Measurements from ENCODE around the gene USP53.

USP53 gene

DNA sequence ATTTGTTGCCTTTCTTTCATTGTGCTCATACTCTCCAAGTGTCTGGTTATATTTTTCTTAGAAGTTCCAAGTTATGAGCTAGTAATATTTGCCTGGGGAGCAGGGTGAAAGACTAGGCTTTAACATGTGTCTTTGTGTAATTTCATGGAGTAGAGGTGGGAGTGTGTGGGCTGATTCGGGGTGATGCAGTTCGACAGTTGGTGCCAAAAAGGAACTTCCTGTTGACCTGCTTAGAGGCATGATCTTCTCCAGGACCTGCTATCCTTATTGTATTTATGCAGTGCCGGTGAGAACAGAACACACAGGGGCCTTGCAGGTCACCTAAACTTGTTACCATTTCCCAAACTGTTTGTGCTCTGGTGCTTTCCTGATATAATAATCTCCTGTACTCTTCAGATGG lies 21.2 kb downstream of the USP53 start:
- H3K27me3 ChIP-seq (ENCODE audit: control insufficient read depth in 1 of 2, insufficient read depth in 1 of 2, low read length in 2 of 2): no peaks in the 10 kb centered on the region
- H3K4me3 ChIP-seq (ENCODE audit: insufficient read depth in 1 of 2, low read depth in 1 of 2, low read length in 2 of 2): no peak overlapping the region
- H2AFZ ChIP-seq (ENCODE audit: low read depth, low read length): no peak overlapping the region
- H3K18ac ChIP-seq (ENCODE audit: low read depth in 1 of 2, low read length in 2 of 2): peak overlapping the region in 1 of 2 experiments; percentile 4
- H3K27ac ChIP-seq (ENCODE audit: low read length, poor library complexity, severe bottlenecking): no peak overlapping the region
- H2BK15ac ChIP-seq (ENCODE audit: low read depth, poor library complexity, severe bottlenecking): no peak overlapping the region
- peak overlapping the region; percentile 59 for H3K9ac ChIP-seq (ENCODE audit: low read length)
- WGBS: 32% methylated on average over 3 of the region's 3 CpGs
- no peak overlapping the region for H2AK5ac ChIP-seq (ENCODE audit: low read length, severe bottlenecking)
- no peak overlapping the region for H3K14ac ChIP-seq (ENCODE audit: low read length in 2 of 2)
- H2BK5ac ChIP-seq (ENCODE audit: low read depth, low read length, poor library complexity, severe bottlenecking): no peak overlapping the region
- no peak overlapping the region for H2BK12ac ChIP-seq (ENCODE audit: low read length in 2 of 2)
- H4K91ac ChIP-seq (ENCODE audit: low read length): no peak overlapping the region
- H3K36me3 ChIP-seq (ENCODE audit: control insufficient read depth in 1 of 2, insufficient read depth in 2 of 2, low read depth in 1 of 2, low read length in 2 of 2): peaks cover 4 to 96% of the 10 kb centered on the region in 2 experiments
- H3K4me2 ChIP-seq (ENCODE audit: low read length, poor library complexity, severe bottlenecking): no peak overlapping the region
- H3K79me1 ChIP-seq (replicated peaks; ENCODE audit: low read length, poor library complexity, severe bottlenecking): peaks cover 28% of the 10 kb centered on the region
- peak overlapping the region; percentile 91 for H4K8ac ChIP-seq (ENCODE audit: low read length)
- H3K23ac ChIP-seq (ENCODE audit: low read length in 2 of 2): no peak overlapping the region
- H3K9me3 ChIP-seq (ENCODE audit: control insufficient read depth, low read length): no peaks in the 10 kb centered on the region
- no peak overlapping the region for H2BK120ac ChIP-seq (ENCODE audit: low read depth, low read length)
- H3K4ac ChIP-seq (ENCODE audit: low read depth in 1 of 2, low read length in 2 of 2): peak overlapping the region in 1 of 2 experiments; percentile 35
- no peak for DNase-seq
- no peaks in the 10 kb centered on the region for H3K4me1 ChIP-seq (ENCODE audit: control insufficient read depth, insufficient read depth, low read depth, low read length)

GRCh38 chr4:119237201-119237600 lies 24.7 kb downstream of the USP53 start:
- no peak overlapping the region for H4K8ac ChIP-seq (ENCODE audit: low read length)
- no peak overlapping the region for H3K4me2 ChIP-seq (ENCODE audit: low read length, poor library complexity, severe bottlenecking)
- H3K27me3 ChIP-seq (ENCODE audit: control insufficient read depth in 1 of 2, insufficient read depth in 1 of 2, low read length in 2 of 2): no peaks in the 10 kb centered on the region
- H2BK120ac ChIP-seq (ENCODE audit: low read depth, low read length): no peak overlapping the region
- no peak overlapping the region for H4K91ac ChIP-seq (ENCODE audit: low read length)
- no peak overlapping the region for H2AFZ ChIP-seq (ENCODE audit: low read depth, low read length)
- no peak overlapping the region for H3K23ac ChIP-seq (ENCODE audit: low read length in 2 of 2)
- H3K4me1 ChIP-seq (ENCODE audit: control insufficient read depth, insufficient read depth, low read depth, low read length): no peaks in the 10 kb centered on the region
- H3K18ac ChIP-seq (ENCODE audit: low read depth in 1 of 2, low read length in 2 of 2): no peak overlapping the region
- H3K9me3 ChIP-seq (ENCODE audit: control insufficient read depth, low read length): no peaks in the 10 kb centered on the region
- H3K14ac ChIP-seq (ENCODE audit: low read length in 2 of 2): no peak overlapping the region
- 98% methylated on average over 9 of the region's 9 CpGs for WGBS
- peaks cover 16% of the 10 kb centered on the region for H3K79me1 ChIP-seq (replicated peaks; ENCODE audit: low read length, poor library complexity, severe bottlenecking)
- no peak overlapping the region for H2BK5ac ChIP-seq (ENCODE audit: low read depth, low read length, poor library complexity, severe bottlenecking)
- peaks cover 0 to 96% of the 10 kb centered on the region in 2 experiments for H3K36me3 ChIP-seq (ENCODE audit: control insufficient read depth in 1 of 2, insufficient read depth in 2 of 2, low read depth in 1 of 2, low read length in 2 of 2)
- no peak overlapping the region for H2AK5ac ChIP-seq (ENCODE audit: low read length, severe bottlenecking)
- no peak overlapping the region for H2BK15ac ChIP-seq (ENCODE audit: low read depth, poor library complexity, severe bottlenecking)
- H2BK12ac ChIP-seq (ENCODE audit: low read length in 2 of 2): no peak overlapping the region
- H3K4me3 ChIP-seq (ENCODE audit: insufficient read depth in 1 of 2, low read depth in 1 of 2, low read length in 2 of 2): no peak overlapping the region
- H3K4ac ChIP-seq (ENCODE audit: low read depth in 1 of 2, low read length in 2 of 2): no peak overlapping the region
- no peak for DNase-seq
- no peak overlapping the region for H3K27ac ChIP-seq (ENCODE audit: low read length, poor library complexity, severe bottlenecking)
- no peak overlapping the region for H3K9ac ChIP-seq (ENCODE audit: low read length)

DNA sequence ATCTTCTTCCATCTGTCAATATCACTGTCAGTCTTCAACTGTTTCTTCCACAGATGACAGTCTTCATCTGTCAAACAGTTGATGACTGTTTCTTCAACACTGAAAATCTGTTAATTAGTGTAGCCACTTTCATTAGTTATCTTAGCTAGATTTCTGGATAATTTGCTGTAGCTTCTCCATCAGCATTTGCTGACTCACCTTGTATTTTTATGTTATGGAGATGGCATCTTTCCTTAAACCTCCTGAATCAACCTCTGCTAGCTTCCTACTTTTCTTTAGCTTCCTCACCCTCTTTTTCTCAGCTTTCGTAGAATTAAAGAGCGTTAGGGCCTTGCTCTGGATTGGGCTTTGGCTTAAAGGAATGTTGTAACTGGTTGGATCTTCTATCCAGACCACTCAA lies 25.1 kb downstream of the USP53 start:
- H2AK5ac ChIP-seq (ENCODE audit: low read length, severe bottlenecking): no peak overlapping the region
- H3K27me3 ChIP-seq (ENCODE audit: control insufficient read depth in 1 of 2, insufficient read depth in 1 of 2, low read length in 2 of 2): no peaks in the 10 kb centered on the region
- no peak overlapping the region for H2AFZ ChIP-seq (ENCODE audit: low read depth, low read length)
- peaks cover 18% of the 10 kb centered on the region for H3K79me1 ChIP-seq (replicated peaks; ENCODE audit: low read length, poor library complexity, severe bottlenecking)
- H3K4ac ChIP-seq (ENCODE audit: low read depth in 1 of 2, low read length in 2 of 2): no peak overlapping the region
- H2BK5ac ChIP-seq (ENCODE audit: low read depth, low read length, poor library complexity, severe bottlenecking): no peak overlapping the region
- peak overlapping the region; percentile 17 for H3K9ac ChIP-seq (ENCODE audit: low read length)
- no peaks in the 10 kb centered on the region for H3K9me3 ChIP-seq (ENCODE audit: control insufficient read depth, low read length)
- DNase-seq: no peak
- H3K4me1 ChIP-seq (ENCODE audit: control insufficient read depth, insufficient read depth, low read depth, low read length): no peaks in the 10 kb centered on the region
- no peak overlapping the region for H3K27ac ChIP-seq (ENCODE audit: low read length, poor library complexity, severe bottlenecking)
- H3K4me3 ChIP-seq (ENCODE audit: insufficient read depth in 1 of 2, low read depth in 1 of 2, low read length in 2 of 2): no peak overlapping the region
- no peak overlapping the region for H3K18ac ChIP-seq (ENCODE audit: low read depth in 1 of 2, low read length in 2 of 2)
- no peak overlapping the region for H2BK15ac ChIP-seq (ENCODE audit: low read depth, poor library complexity, severe bottlenecking)
- no peak overlapping the region for H2BK12ac ChIP-seq (ENCODE audit: low read length in 2 of 2)
- no peak overlapping the region for H3K23ac ChIP-seq (ENCODE audit: low read length in 2 of 2)
- H4K8ac ChIP-seq (ENCODE audit: low read length): no peak overlapping the region
- peaks cover 0 to 96% of the 10 kb centered on the region in 2 experiments for H3K36me3 ChIP-seq (ENCODE audit: control insufficient read depth in 1 of 2, insufficient read depth in 2 of 2, low read depth in 1 of 2, low read length in 2 of 2)
- no peak overlapping the region for H4K91ac ChIP-seq (ENCODE audit: low read length)
- H2BK120ac ChIP-seq (ENCODE audit: low read depth, low read length): no peak overlapping the region
- H3K14ac ChIP-seq (ENCODE audit: low read length in 2 of 2): no peak overlapping the region
- no peak overlapping the region for H3K4me2 ChIP-seq (ENCODE audit: low read length, poor library complexity, severe bottlenecking)
- no CpG with 5 or more reads among the region's 2 CpGs for WGBS

DNA sequence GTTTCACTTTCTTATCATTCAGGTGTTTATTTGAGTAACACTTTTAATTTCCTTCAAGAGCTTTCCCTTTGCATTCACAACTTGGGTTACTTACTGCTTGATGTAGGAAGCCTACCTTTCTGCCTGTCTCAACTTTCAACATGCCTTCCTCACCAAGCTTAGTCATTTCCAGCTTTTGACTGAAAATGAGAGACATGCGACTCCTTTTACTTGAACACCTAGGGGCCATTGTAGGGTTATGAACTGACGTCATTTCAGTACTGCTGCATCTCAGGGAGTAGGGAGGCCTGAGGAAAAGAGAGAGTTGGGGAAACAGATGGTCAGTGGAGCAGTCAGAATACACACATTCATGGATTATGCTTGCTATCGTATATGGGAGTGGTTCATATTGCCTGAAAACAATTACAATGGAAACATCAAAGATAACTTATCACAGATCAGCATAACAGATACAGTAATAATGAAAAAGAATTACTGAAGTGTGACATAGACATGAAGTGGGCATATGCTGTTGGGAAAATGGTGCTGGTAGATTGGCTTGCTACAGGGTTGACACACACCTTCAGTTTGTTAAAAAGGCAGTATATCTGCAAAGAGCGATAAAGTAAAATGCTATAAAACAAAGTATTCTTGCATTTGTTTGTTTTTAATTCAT lies 25.7 kb downstream of the USP53 start:
- no peak overlapping the region for H2BK120ac ChIP-seq (ENCODE audit: low read depth, low read length)
- H2BK15ac ChIP-seq (ENCODE audit: low read depth, poor library complexity, severe bottlenecking): no peak overlapping the region
- no peak for DNase-seq
- no peak overlapping the region for H2AK5ac ChIP-seq (ENCODE audit: low read length, severe bottlenecking)
- no peaks in the 10 kb centered on the region for H3K27me3 ChIP-seq (ENCODE audit: control insufficient read depth in 1 of 2, insufficient read depth in 1 of 2, low read length in 2 of 2)
- no peak overlapping the region for H2BK5ac ChIP-seq (ENCODE audit: low read depth, low read length, poor library complexity, severe bottlenecking)
- H3K9me3 ChIP-seq (ENCODE audit: control insufficient read depth, low read length): no peaks in the 10 kb centered on the region
- no peak overlapping the region for H3K4me3 ChIP-seq (ENCODE audit: insufficient read depth in 1 of 2, low read depth in 1 of 2, low read length in 2 of 2)
- no peak overlapping the region for H4K8ac ChIP-seq (ENCODE audit: low read length)
- H3K79me1 ChIP-seq (replicated peaks; ENCODE audit: low read length, poor library complexity, severe bottlenecking): peaks cover 18% of the 10 kb centered on the region
- WGBS: 76% methylated on average over 2 of the region's 4 CpGs
- no peak overlapping the region for H3K14ac ChIP-seq (ENCODE audit: low read length in 2 of 2)
- peak overlapping the region; percentile 17 for H3K9ac ChIP-seq (ENCODE audit: low read length)
- H3K4me1 ChIP-seq (ENCODE audit: control insufficient read depth, insufficient read depth, low read depth, low read length): no peaks in the 10 kb centered on the region
- peaks cover 0 to 96% of the 10 kb centered on the region in 2 experiments for H3K36me3 ChIP-seq (ENCODE audit: control insufficient read depth in 1 of 2, insufficient read depth in 2 of 2, low read depth in 1 of 2, low read length in 2 of 2)
- H3K27ac ChIP-seq (ENCODE audit: low read length, poor library complexity, severe bottlenecking): no peak overlapping the region
- no peak overlapping the region for H3K23ac ChIP-seq (ENCODE audit: low read length in 2 of 2)
- no peak overlapping the region for H2AFZ ChIP-seq (ENCODE audit: low read depth, low read length)
- no peak overlapping the region for H3K4me2 ChIP-seq (ENCODE audit: low read length, poor library complexity, severe bottlenecking)
- no peak overlapping the region for H4K91ac ChIP-seq (ENCODE audit: low read length)
- H3K18ac ChIP-seq (ENCODE audit: low read depth in 1 of 2, low read length in 2 of 2): no peak overlapping the region
- no peak overlapping the region for H2BK12ac ChIP-seq (ENCODE audit: low read length in 2 of 2)
- no peak overlapping the region for H3K4ac ChIP-seq (ENCODE audit: low read depth in 1 of 2, low read length in 2 of 2)

All from mesenchymal stem cell (in vitro differentiated cells and primary cell).